Caco-2 (cell line): ENCODE measurements around the gene NAPSA. TPM values are rescaled to one million over a fixed set of nuclear protein-coding genes. Genes with fewer than 3 reads are reported as not detected.
"Not testable (repeated sequence)": the region's sequence is repeated elsewhere in the genome, so short reads cannot be mapped to it uniquely, and the experiment has no call there.

Experiments
- BruUV-seq: library from RNA; stranded (reverse); fragments of 400-500 nt; replicated peaks from 2 replicates; lab custom pipeline; 2021; lab: Mats Ljungman, UMichigan
- CTCF ChIA-PET: fragments of 300-600 bp; sonication (Branson Sonifier 250); formaldehyde crosslinking; loops from one replicate; lab custom pipeline; 2022; ENCODE audit warnings: antibody characterized with exemption; lab: Charles Lee
- POLR2A ChIA-PET: fragments of 300-600 bp; sonication (Branson Sonifier 250); formaldehyde crosslinking; loops from one replicate; lab custom pipeline; 2022; ENCODE audit warnings: antibody characterized with exemption; lab: Charles Lee
- DNase-seq, 2 experiments: peaks; one replicate each; pipeline versions ENCODE4 v3.0.0 to v3.0.0-alpha.2; 2020 to 2022
- H3K27me3 ChIP-seq: replicated peaks from 2 replicates; pipeline ENCODE4 v1.6.0; 2011; ENCODE audit warnings: low read length; ENCODE audit not compliant: control insufficient read depth, insufficient read depth
- H3K36me3 ChIP-seq: 2 replicates; pipeline ENCODE4 v1.5.1; 2011; ENCODE audit warnings: low read length; ENCODE audit not compliant: control insufficient read depth, insufficient read depth
- H3K4me1 ChIP-seq: fragments of 250-450 bp; sonication (Bioruptor Pico); 2 replicates; pipeline ENCODE4 v1.5.1; 2020; ENCODE audit warnings: mild to moderate bottlenecking
- H3K4me3 ChIP-seq: 2 replicates; pipeline ENCODE4 v1.5.1; 2011; ENCODE audit warnings: low read depth, mild to moderate bottlenecking, control low read depth, low read length
- H3K9me3 ChIP-seq: fragments of 250-450 bp; sonication (Bioruptor Pico); 2 replicates; pipeline ENCODE4 v1.5.1; 2020; ENCODE audit warnings: mild to moderate bottlenecking, moderate library complexity
- H3K27ac Mint-ChIP-seq: one replicate; pipeline ENCODE4 v1.8.0; 2022; ENCODE audit warnings: mixed read lengths; ENCODE audit not compliant: unreplicated experiment
- H3K27me3 Mint-ChIP-seq: one replicate; pipeline ENCODE4 v1.8.0; 2022; ENCODE audit warnings: mixed read lengths; ENCODE audit not compliant: insufficient read depth, unreplicated experiment
- H3K36me3 Mint-ChIP-seq: one replicate; pipeline ENCODE4 v1.8.0; 2022; ENCODE audit warnings: mild to moderate bottlenecking, mixed read lengths; ENCODE audit not compliant: insufficient read depth, unreplicated experiment
- H3K4me1 Mint-ChIP-seq: one replicate; pipeline ENCODE4 v1.8.0; 2022; ENCODE audit warnings: low read depth, mixed read lengths; ENCODE audit not compliant: unreplicated experiment
- H3K4me3 Mint-ChIP-seq: one replicate; pipeline ENCODE4 v1.8.0; 2022; ENCODE audit warnings: mild to moderate bottlenecking, moderate library complexity, mixed read lengths; ENCODE audit not compliant: unreplicated experiment
- H3K9me3 Mint-ChIP-seq: one replicate; pipeline ENCODE4 v1.8.0; 2022; ENCODE audit warnings: mixed read lengths; ENCODE audit not compliant: unreplicated experiment
- intact Hi-C: fragments of 100-400 bp; cut with micrococcal nuclease; formaldehyde crosslinking; loops from one replicate; pipeline ENCODE4 v1.10.0; 2022; ENCODE audit not compliant: unreplicated experiment
- total RNA-seq: library from RNA; stranded (reverse); gene quantifications from 2 replicates; pipeline ENCODE4 v1.2.3, GENCODE V29; 2022
- TF ChIP-seq, protein P1 (sequence below), 2 experiments: fragments of 200-600 bp in 1 of 2; IDR thresholded peaks; 1 replicate in 1 of 2; 2 replicates in 1 of 2; pipeline versions ENCODE4 v1.5.1 to v1.8.0; 2011 to 2022; ENCODE audit warnings: antibody characterized with exemption in 1 of 2, control low read depth in 1 of 2, inconsistent platforms in 1 of 2, low read depth in 1 of 2, low read length in 1 of 2, mild to moderate bottlenecking in 1 of 2, moderate library complexity in 1 of 2; ENCODE audit not compliant: insufficient read depth in 1 of 2, severe bottlenecking in 1 of 2, unreplicated experiment in 1 of 2

Gene NAPSA
- total RNA-seq, 1 experiment from 2014 or later = 1.2 TPM

DNA sequence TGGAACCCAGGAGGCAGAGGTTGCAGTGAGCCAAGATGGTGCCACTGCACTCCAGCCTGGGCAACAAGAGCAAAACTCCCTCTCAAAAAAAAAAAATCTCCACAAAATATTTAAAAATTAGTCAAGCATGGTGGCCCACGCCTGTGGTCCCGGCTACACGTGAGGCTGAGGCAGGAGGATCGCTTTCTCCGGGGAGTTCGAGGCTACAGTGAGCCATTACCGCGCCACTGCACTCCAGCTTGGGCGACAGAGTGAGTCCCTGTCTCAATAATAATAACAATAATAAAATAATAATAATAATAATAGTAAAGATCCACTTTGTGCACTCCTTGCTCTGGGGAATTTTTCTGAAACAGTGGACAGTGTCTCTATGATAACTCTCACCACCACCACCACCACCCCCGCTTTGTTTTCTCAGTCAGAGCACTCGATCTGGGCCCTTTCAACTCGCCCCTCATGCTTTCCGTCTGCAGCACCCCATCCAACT, 8.7 kb downstream of the NAPSA start:
- peak overlapping the region; percentile 68 for H3K4me3 Mint-ChIP-seq
- no peaks in the 10 kb centered on the region for H3K27me3 Mint-ChIP-seq
- H3K27me3 ChIP-seq = no peaks in the 10 kb centered on the region
- H3K4me1 ChIP-seq = no peaks in the 10 kb centered on the region
- intact Hi-C loops = loop anchor here (1.0 to 10.0 kb wide), 3 partner anchors 104 to 426 kb away; no protein-coding TSS in a partner anchor
- no peaks in the 10 kb centered on the region for H3K9me3 ChIP-seq
- H3K4me3 ChIP-seq = no peak overlapping the region
- H3K4me1 Mint-ChIP-seq = no peaks in the 10 kb centered on the region
- no peak for DNase-seq
- POLR2A ChIA-PET = interaction anchor here (1.0 kb wide), 1 partner anchor 23 kb away, joined by 8 read pairs; no protein-coding TSS in a partner anchor
- no peaks in the 10 kb centered on the region for H3K36me3 ChIP-seq
- TF ChIP-seq, protein P1, sequence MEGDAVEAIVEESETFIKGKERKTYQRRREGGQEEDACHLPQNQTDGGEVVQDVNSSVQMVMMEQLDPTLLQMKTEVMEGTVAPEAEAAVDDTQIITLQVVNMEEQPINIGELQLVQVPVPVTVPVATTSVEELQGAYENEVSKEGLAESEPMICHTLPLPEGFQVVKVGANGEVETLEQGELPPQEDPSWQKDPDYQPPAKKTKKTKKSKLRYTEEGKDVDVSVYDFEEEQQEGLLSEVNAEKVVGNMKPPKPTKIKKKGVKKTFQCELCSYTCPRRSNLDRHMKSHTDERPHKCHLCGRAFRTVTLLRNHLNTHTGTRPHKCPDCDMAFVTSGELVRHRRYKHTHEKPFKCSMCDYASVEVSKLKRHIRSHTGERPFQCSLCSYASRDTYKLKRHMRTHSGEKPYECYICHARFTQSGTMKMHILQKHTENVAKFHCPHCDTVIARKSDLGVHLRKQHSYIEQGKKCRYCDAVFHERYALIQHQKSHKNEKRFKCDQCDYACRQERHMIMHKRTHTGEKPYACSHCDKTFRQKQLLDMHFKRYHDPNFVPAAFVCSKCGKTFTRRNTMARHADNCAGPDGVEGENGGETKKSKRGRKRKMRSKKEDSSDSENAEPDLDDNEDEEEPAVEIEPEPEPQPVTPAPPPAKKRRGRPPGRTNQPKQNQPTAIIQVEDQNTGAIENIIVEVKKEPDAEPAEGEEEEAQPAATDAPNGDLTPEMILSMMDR (IDR thresholded peaks at IDR 0.05; ENCODE audit: insufficient read depth in 1 of 2, low read depth in 1 of 2, low read length in 1 of 2, severe bottlenecking in 1 of 2, unreplicated experiment in 1 of 2) = no peak
- peaks cover 5% of the 10 kb centered on the region for H3K36me3 Mint-ChIP-seq
- no peaks in the 10 kb centered on the region for H3K9me3 Mint-ChIP-seq
- H3K27ac Mint-ChIP-seq = no peak overlapping the region
- BruUV-seq = no TSS peak
- CTCF ChIA-PET = interaction anchor here (0.7 to 1.6 kb wide), 14 partner anchors 8 to 368 kb away, joined by 3 to 21 read pairs (median 4); partner anchors contain the start of genes JOSD2, KCNC3 and POLD1

DNA sequence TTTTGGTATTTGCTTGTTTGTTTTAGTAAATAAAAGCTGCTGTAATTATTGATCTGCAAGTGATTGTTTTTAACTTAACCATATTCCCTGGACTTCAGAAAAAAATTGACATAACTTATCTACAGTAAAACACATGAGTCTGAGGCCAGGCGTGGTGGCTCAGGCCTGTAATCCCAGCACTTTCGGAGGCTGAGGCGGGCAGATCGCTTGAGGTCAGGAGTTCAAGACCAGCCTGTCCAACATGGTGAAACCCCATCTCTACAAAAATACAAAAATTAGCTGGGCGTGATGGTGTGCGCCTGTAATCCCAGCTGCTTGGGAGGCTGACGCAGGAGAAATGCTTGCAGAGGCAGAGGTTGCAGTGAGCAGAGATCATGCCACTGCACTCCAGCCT, 12.0 kb downstream of the NAPSA start:
- H3K4me3 ChIP-seq, H3K27me3 ChIP-seq, H3K4me1 Mint-ChIP-seq, POLR2A ChIA-PET, H3K9me3 ChIP-seq, H3K36me3 ChIP-seq, H3K27ac Mint-ChIP-seq, H3K36me3 Mint-ChIP-seq, H3K27me3 Mint-ChIP-seq, BruUV-seq, H3K9me3 Mint-ChIP-seq, H3K4me3 Mint-ChIP-seq, CTCF ChIA-PET, DNase-seq: not testable (repeated sequence)
- peaks cover 13% of the 10 kb centered on the region; the same call in 1 of the 2 replicates for H3K4me1 ChIP-seq
- intact Hi-C loops = loop anchor here (10.0 kb wide), 1 partner anchor 351 kb away; no protein-coding TSS in a partner anchor

DNA sequence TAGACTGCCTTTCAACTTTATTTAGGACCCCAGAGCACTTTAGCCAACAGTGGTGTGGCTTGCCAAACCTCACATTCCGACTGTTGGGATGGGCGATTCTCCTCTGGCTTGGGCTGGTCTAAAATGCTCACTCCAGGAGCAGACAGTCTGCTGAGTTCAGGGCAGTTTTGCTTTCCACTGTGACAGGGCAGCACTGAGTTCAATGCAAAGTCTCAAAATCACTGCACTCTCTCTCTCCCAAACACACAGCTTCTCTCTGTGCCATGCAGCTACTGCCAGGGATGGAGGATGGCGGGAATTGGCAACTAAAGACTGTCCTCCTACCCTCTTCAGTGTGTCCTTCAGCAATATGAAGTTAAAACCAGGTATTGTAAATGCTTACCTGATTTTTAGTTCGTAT, 13.2 kb downstream of the NAPSA start:
- Histone ChIP-seq H3K27me3 (no peaks in the 10 kb centered on the region), H3K36me3 (no peaks in the 10 kb centered on the region), H3K4me1 (peaks cover 17% of the 10 kb centered on the region), H3K4me3 (no peak overlapping the region), H3K9me3 (no peaks in the 10 kb centered on the region)
- intact Hi-C loops = loop anchor here (10.0 kb wide), 1 partner anchor 353 kb away; no protein-coding TSS in a partner anchor
- Mint-ChIP-seq H3K4me1 (peaks cover 13% of the 10 kb centered on the region), H3K27ac (no peak overlapping the region), H3K9me3 (no peaks in the 10 kb centered on the region), H3K4me3 (no peak overlapping the region), H3K27me3 (no peaks in the 10 kb centered on the region), H3K36me3 (no peaks in the 10 kb centered on the region)
- no peak for DNase-seq
- CTCF ChIA-PET = no interaction called here
- no TSS peak for BruUV-seq
- POLR2A ChIA-PET = no interaction called here
- TF ChIP-seq, protein P1 (IDR thresholded peaks at IDR 0.05; ENCODE audit: insufficient read depth in 1 of 2, low read depth in 1 of 2, low read length in 1 of 2, severe bottlenecking in 1 of 2, unreplicated experiment in 1 of 2) = no peak
